ENCODE data around the gene CFAP46. TPM values are rescaled to one million over a fixed set of nuclear protein-coding genes. Genes with fewer than 3 reads are reported as not detected.

CFAP46 gene
- total and polyA plus RNA-seq, 9 of the 15 experiments (the other 6 are each of a cell fraction or from before 2014, with no cell fraction given), result not detected

DNA sequence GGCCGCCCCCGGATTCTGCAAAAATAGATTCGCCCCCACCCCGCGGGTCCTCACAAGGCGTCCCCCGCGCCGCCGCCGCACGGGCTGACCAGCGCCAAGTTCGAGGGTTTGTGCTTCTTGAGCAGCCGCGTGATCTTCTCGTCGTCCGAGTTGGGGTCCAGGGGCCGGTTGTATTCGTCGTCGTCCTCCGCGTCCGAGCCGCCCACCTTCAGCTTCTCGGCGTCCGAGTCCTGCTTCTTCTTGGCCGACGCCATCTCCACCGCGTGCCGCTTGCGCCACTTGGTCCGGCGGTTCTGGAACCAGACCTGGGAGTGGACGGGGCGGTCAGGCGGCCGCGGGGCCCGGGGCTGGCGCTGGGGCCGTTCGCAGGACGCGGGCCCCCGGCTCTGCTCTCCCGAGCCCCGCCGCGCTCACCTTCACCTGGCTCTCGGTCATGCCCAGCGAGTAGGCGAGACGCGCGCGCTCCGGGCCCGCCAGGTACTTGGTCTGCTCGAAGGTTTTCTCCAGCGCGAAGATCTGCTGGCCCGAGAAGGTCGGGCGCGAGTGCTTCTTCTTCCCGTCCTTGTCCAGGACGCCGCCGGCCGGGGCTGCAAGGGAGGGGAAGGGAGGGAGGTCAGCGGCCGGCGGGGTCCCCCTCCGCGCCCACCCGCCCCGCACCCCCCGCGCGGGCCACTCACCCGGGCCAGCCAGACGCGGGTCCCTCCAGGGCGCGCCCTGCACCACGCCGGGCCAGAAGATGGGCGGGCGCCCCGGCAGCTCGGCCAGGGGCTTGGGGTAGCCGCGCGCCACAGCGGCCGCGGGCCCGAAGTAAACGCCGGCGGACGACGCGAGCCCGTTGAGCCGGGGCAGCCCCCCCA, 157.3 kb downstream of the CFAP46 start:
- Histone ChIP-seq H3K4me3 (no peak overlapping the region), H3K36me3 (ENCODE audit: control insufficient read depth, insufficient read depth, low read length) (no peaks in the 10 kb centered on the region), H3K79me2 (ENCODE audit: control insufficient read depth, insufficient read depth, low read length) (no peaks in the 10 kb centered on the region), H3K9ac (ENCODE audit: insufficient read depth in 1 of 2, low read depth in 2 of 2, low read length in 2 of 2) (no peak overlapping the region), H3K27me3 (ENCODE audit: control insufficient read depth in 2 of 2, insufficient read depth in 2 of 2, low read length in 2 of 2) (no peaks in the 10 kb centered on the region), H3K9me1 (ENCODE audit: control insufficient read depth, insufficient read depth, low read length) (no peaks in the 10 kb centered on the region), H3K4me1 (replicated peaks in 1 of 2; ENCODE audit: control insufficient read depth in 2 of 2, insufficient read depth in 2 of 2, low read length in 2 of 2) (no peaks in the 10 kb centered on the region), H3K4me2 (ENCODE audit: insufficient read depth, low read length) (no peak overlapping the region), H2AFZ (ENCODE audit: low read depth, low read length) (no peak overlapping the region), H4K20me1 (replicated peaks; ENCODE audit: control insufficient read depth, insufficient read depth, low read length) (no peaks in the 10 kb centered on the region), H3K9me3 (replicated peaks; ENCODE audit: control insufficient read depth, insufficient read depth, low read depth, low read length) (no peaks in the 10 kb centered on the region), H3K27ac (ENCODE audit: extremely low read depth, low read depth, low read length) (no peak overlapping the region)
- FAIRE-seq, result no peak
- intact Hi-C loops (cut with micrococcal nuclease) (no loop called here), in situ Hi-C loops (cut with MboI) (no loop called here)
- 96% methylated on average over 10 of the region's 111 CpGs for WGBS (ENCODE audit: insufficient coverage, low coverage, missing lambda C conversion rate)
- CTCF ChIA-PET (ENCODE audit: low intra/inter-chr PET ratio), result no interaction called here
- TF ChIP-seq ZNF586 (CRISPR knock-in tag; conservative IDR thresholded peaks at IDR 0.05) (no peak), SMARCA5 (IDR thresholded peaks at IDR 0.05) (no peak), SRSF9 (IDR thresholded peaks at IDR 0.05; ENCODE audit: borderline replicate concordance, low read depth, low read length) (no peak), ZNF77 (CRISPR knock-in tag; IDR thresholded peaks at IDR 0.05) (no peak), ZNF444 (CRISPR knock-in tag; IDR thresholded peaks at IDR 0.05) (no peak), POLR2G (IDR thresholded peaks at IDR 0.05; ENCODE audit: low read depth, low read length) (peak; percentile 34; the same call in 1 of the 2 replicates)
- TF ChIP-seq, protein P1, sequence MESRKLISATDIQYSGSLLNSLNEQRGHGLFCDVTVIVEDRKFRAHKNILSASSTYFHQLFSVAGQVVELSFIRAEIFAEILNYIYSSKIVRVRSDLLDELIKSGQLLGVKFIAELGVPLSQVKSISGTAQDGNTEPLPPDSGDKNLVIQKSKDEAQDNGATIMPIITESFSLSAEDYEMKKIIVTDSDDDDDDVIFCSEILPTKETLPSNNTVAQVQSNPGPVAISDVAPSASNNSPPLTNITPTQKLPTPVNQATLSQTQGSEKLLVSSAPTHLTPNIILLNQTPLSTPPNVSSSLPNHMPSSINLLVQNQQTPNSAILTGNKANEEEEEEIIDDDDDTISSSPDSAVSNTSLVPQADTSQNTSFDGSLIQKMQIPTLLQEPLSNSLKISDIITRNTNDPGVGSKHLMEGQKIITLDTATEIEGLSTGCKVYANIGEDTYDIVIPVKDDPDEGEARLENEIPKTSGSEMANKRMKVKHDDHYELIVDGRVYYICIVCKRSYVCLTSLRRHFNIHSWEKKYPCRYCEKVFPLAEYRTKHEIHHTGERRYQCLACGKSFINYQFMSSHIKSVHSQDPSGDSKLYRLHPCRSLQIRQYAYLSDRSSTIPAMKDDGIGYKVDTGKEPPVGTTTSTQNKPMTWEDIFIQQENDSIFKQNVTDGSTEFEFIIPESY (CRISPR knock-in tag; IDR thresholded peaks at IDR 0.05), result 0 out of 2 replicates have a peak, but pooled peaks have one; percentile 12
- TF ChIP-seq, protein P2, sequence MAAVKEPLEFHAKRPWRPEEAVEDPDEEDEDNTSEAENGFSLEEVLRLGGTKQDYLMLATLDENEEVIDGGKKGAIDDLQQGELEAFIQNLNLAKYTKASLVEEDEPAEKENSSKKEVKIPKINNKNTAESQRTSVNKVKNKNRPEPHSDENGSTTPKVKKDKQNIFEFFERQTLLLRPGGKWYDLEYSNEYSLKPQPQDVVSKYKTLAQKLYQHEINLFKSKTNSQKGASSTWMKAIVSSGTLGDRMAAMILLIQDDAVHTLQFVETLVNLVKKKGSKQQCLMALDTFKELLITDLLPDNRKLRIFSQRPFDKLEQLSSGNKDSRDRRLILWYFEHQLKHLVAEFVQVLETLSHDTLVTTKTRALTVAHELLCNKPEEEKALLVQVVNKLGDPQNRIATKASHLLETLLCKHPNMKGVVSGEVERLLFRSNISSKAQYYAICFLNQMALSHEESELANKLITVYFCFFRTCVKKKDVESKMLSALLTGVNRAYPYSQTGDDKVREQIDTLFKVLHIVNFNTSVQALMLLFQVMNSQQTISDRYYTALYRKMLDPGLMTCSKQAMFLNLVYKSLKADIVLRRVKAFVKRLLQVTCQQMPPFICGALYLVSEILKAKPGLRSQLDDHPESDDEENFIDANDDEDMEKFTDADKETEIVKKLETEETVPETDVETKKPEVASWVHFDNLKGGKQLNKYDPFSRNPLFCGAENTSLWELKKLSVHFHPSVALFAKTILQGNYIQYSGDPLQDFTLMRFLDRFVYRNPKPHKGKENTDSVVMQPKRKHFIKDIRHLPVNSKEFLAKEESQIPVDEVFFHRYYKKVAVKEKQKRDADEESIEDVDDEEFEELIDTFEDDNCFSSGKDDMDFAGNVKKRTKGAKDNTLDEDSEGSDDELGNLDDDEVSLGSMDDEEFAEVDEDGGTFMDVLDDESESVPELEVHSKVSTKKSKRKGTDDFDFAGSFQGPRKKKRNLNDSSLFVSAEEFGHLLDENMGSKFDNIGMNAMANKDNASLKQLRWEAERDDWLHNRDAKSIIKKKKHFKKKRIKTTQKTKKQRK (IDR thresholded peaks at IDR 0.05; ENCODE audit: borderline replicate concordance, low read depth, low read length), result no peak
- TF ChIP-seq, protein P3, sequence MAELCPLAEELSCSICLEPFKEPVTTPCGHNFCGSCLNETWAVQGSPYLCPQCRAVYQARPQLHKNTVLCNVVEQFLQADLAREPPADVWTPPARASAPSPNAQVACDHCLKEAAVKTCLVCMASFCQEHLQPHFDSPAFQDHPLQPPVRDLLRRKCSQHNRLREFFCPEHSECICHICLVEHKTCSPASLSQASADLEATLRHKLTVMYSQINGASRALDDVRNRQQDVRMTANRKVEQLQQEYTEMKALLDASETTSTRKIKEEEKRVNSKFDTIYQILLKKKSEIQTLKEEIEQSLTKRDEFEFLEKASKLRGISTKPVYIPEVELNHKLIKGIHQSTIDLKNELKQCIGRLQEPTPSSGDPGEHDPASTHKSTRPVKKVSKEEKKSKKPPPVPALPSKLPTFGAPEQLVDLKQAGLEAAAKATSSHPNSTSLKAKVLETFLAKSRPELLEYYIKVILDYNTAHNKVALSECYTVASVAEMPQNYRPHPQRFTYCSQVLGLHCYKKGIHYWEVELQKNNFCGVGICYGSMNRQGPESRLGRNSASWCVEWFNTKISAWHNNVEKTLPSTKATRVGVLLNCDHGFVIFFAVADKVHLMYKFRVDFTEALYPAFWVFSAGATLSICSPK (IDR thresholded peaks at IDR 0.05; ENCODE audit: borderline replicate concordance), result no peak
- DNase-seq (ENCODE audit: extremely low read depth in 1 of 4, low spot score in 3 of 4), result no peak
- BruUV-seq (replicated peaks), result no TSS peak
- POLR2A ChIA-PET, result no interaction called here
- ATAC-seq, result no peak
